Measurements from ENCODE around the gene PMS1. TPM values are rescaled to one million over a fixed set of nuclear protein-coding genes. Genes with fewer than 3 reads are reported as not detected.
A peak's percentile ranks its signal among the peaks of the same experiment; 100 is the strongest.
"Not testable (repeated sequence)": the region's sequence is repeated elsewhere in the genome, so short reads cannot be mapped to it uniquely, and the experiment has no call there.

The PMS1 gene
- total RNA-seq (10 to 100 TPM; 42.8 to 45.0 TPM), polyA plus RNA-seq (20.7 TPM)

DNA sequence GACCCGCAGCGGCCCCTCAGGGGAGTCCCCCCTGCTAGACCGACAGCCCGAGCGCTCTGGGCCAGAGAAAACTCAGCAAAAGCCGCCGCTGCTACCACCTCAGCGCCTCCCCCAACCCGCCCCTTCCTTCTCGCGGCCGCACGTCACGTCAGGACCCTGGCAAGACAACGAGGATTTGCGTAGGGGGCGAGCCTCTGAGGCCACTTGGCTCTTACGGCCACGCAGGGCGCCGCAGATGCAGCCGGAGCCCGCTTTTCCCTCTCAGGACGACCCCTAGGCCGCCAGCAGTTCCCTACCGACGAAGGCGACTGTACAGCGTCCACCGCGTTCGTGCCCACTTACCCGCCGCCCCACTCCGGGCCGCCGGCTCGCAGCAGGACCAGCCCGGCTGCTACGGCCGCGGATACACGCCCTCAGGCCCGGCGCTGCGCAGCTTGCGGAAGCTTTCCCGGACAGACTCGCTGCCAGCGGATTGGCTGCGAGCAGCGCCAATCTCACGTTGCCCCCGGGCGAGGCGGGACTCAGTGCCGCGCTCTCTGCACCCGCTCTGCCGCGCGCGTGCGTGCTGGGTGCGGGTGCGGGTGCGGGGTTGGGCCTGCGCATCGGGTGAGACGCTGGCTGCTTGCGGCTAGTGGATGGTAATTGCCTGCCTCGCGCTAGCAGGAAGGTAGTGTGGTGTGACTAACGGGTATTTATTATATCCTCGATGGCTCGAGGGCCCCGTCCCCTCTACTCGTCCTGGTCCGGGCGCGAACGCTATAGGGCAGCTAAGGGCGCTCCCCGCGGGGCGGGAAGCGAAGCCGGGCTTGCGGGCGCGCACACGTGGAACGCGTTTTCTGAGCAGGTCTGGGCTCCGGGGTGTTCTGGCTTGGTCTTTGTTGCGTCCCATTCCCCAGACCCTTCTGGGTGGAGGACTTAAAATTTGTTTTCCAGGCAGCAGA lies at the start of gene PMS1, which contains the start of gene ORMDL1:
Gene PMS1, plus strand, starts transcription at position 524 of the 941 bp plus-strand sequence. CDS start 7,360 bp downstream, outside the sequence.
Gene ORMDL1, minus strand, starts transcription at position 413 of the 941 bp plus-strand sequence. CDS start 1,744 bp downstream, outside the sequence.
- peaks cover 2% of the 10 kb centered on the region for H3K36me3 ChIP-seq (ENCODE audit: insufficient read depth, low read length)
- peak within 1 kb of the TSS; percentile 93 to 100 (median 96) for H3K27ac Mint-ChIP-seq
- ChIA-PET POLR2A (interaction anchor here (0.6 to 2.8 kb wide), 7 partner anchors 10 to 750 kb away, joined by 3 to 36 read pairs (median 4); partner anchors contain the start of genes NEMP2 and OSGEPL1), CTCF (interaction anchor here (1.2 to 5.6 kb wide), 5 partner anchors 15 to 123 kb away, joined by 3 to 37 read pairs (median 3); partner anchors contain the start of gene OSGEPL1)
- H3K27me3 Mint-ChIP-seq: no peaks in the 10 kb centered on the region
- no peaks in the 10 kb centered on the region for H3K9me3 Mint-ChIP-seq
- peak within 1 kb of the TSS; percentile 93 to 100 (median 95) for H3K4me3 Mint-ChIP-seq
- DNase-seq: peak; percentile 93 to 96 (median 96)
- peaks cover 20% of the 10 kb centered on the region for H3K4me1 ChIP-seq (ENCODE audit: insufficient read depth, low read length)
- H3K27ac ChIP-seq (ENCODE audit: low read depth, low read length): peak within 1 kb of the TSS; percentile 92
- H3K4me1 Mint-ChIP-seq: peaks cover 51 to 79% (median 76%) of the 10 kb centered on the region in 3 donors
- no peaks in the 10 kb centered on the region for H3K27me3 ChIP-seq (ENCODE audit: insufficient read depth, low read length, poor library complexity, severe bottlenecking)
- H3K9me3 ChIP-seq (ENCODE audit: low read length): no peaks in the 10 kb centered on the region
- peaks cover 0 to 55% (median 14%) of the 10 kb centered on the region in 3 donors for H3K36me3 Mint-ChIP-seq
- peak within 1 kb of the TSS; percentile 89 for H3K4me3 ChIP-seq (ENCODE audit: low read length)

DNA sequence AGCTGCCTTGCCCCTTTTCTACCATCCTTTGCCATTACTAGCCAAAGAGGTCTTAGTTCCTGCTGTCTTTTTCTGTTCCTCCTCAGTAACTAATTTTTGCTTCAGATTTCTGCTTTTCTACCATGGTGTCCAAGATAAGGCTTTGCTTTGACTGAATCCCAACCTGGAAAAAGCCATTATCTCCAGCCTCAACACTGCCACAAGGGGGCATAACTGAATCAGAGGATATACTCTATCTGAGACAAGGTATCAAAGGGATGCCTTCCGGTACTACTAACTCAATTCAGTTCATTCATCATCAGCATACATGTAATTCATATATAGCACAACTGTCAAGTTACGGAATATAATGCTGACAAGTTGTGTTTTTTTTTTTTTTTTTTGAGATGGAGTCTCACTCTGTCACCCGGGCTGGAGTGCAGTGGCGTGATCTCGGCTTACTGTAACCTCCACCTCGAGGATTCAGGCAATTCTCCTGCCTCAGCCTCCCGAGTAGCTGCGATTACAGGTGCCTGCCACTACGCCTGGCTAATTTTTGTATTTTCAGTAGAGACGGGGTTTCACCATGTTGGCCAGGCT lies 33.1 kb upstream of the PMS1 start:
- Mint-ChIP-seq H3K4me1 (peaks cover 0 to 3% (median 1%) of the 10 kb centered on the region in 3 donors), H3K9me3 (no peaks in the 10 kb centered on the region), H3K27me3 (no peaks in the 10 kb centered on the region), H3K4me3 (no peak overlapping the region), H3K27ac (peak overlapping the region in 3 of 8 donors; percentile 48 to 63 (median 52)), H3K36me3 (peaks cover 0 to 59% (median 5%) of the 10 kb centered on the region in 3 donors)
- no peak overlapping the region for H3K27ac ChIP-seq (ENCODE audit: low read depth, low read length)
- H3K27me3 ChIP-seq (ENCODE audit: insufficient read depth, low read length, poor library complexity, severe bottlenecking): no peaks in the 10 kb centered on the region
- peak in 4 of 5 donors; percentile 7 to 56 (median 34) for DNase-seq
- H3K9me3 ChIP-seq (ENCODE audit: low read length): no peaks in the 10 kb centered on the region
- ChIA-PET CTCF (interaction anchor here (0.7 to 4.2 kb wide), 10 partner anchors 9 to 529 kb away, joined by 3 to 35 read pairs (median 3); partner anchors contain the start of gene OSGEPL1), POLR2A (no interaction called here)
- no peak overlapping the region for H3K4me3 ChIP-seq (ENCODE audit: low read length)
- H3K4me1 ChIP-seq (ENCODE audit: insufficient read depth, low read length): no peaks in the 10 kb centered on the region
- H3K36me3 ChIP-seq (ENCODE audit: insufficient read depth, low read length): peaks cover 9% of the 10 kb centered on the region

DNA sequence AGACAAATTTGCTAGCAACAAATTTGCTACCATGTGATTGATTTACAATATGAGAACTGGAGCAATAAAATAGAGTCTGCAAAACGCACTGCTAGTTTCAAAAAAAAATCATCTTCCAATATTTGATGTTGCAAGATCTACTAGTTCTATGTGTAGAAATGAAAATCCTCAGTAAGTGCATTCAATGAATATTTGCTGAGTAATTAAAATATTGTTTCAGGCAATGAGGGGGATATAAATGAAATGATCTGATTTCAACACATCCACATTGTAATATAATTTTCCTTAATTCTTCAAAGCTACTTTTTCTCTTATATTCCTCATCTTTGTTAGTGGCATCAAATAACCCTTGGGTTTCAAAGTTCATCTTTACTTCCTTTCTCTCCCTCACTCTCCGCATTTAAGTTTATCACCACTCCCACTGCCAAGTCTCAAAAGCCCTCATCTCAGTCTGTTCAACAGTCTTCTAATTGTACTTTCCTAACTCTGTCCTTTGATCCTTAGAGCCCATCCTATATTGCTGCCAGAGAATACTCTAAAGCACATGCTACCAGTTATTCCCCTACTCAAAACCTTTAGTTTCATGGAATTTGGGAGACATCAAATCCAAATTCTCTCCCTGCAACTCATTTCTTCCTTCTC lies 27.8 kb upstream of the PMS1 start:
- Histone ChIP-seq H3K27ac (ENCODE audit: low read depth, low read length) (no peak overlapping the region), H3K9me3 (ENCODE audit: low read length) (no peaks in the 10 kb centered on the region), H3K27me3 (ENCODE audit: insufficient read depth, low read length, poor library complexity, severe bottlenecking) (no peaks in the 10 kb centered on the region), H3K4me3 (ENCODE audit: low read length) (no peak overlapping the region), H3K36me3 (ENCODE audit: insufficient read depth, low read length) (peaks cover 6% of the 10 kb centered on the region), H3K4me1 (ENCODE audit: insufficient read depth, low read length) (no peaks in the 10 kb centered on the region)
- Mint-ChIP-seq H3K4me1 (peaks cover under 1 to 8% (median 3%) of the 10 kb centered on the region in 3 donors), H3K9me3 (no peaks in the 10 kb centered on the region), H3K4me3 (no peak overlapping the region), H3K36me3 (peaks cover 0 to 41% (median 7%) of the 10 kb centered on the region in 3 donors), H3K27me3 (no peaks in the 10 kb centered on the region), H3K27ac (peak overlapping the region in 4 of 8 donors; percentile 0 to 75 (median 22))
- ChIA-PET POLR2A (no interaction called here), CTCF (no interaction called here)
- no peak for DNase-seq

DNA sequence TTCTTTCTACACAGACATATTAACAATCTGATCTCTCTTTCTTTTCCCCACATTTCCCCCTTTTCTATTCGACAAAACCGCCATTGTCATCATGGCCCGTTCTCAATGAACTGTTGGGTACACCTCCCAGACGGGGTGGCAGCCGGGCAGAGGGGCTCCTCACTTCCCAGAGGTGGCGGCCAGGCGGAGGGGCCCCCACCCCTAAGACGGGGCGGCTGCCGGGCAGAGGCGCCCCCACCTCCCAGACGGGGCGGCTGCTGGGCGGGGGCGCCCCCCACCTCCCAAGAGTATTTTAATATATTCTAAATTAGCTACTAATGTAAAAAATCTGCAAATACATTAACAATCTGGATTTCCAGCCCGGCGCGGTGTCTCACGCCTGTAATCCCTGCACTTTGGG lies 24.1 kb upstream of the PMS1 start:
- H3K36me3 ChIP-seq (ENCODE audit: insufficient read depth, low read length); H3K9me3 ChIP-seq (ENCODE audit: low read length); H3K27ac ChIP-seq (ENCODE audit: low read depth, low read length); POLR2A ChIA-PET; DNase-seq; H3K9me3 Mint-ChIP-seq; H3K4me3 ChIP-seq (ENCODE audit: low read length); H3K27ac Mint-ChIP-seq; H3K27me3 ChIP-seq (ENCODE audit: insufficient read depth, low read length, poor library complexity, severe bottlenecking); H3K27me3 Mint-ChIP-seq: not testable (repeated sequence)
- peak overlapping the region in 1 of 7 donors; percentile 48 for H3K4me3 Mint-ChIP-seq
- peaks cover 10 to 23% (median 18%) of the 10 kb centered on the region in 3 donors for H3K4me1 Mint-ChIP-seq
- H3K4me1 ChIP-seq (ENCODE audit: insufficient read depth, low read length): peaks cover 14% of the 10 kb centered on the region
- CTCF ChIA-PET: interaction anchor here (4.5 to 4.9 kb wide), 2 partner anchors 9 to 87 kb away, joined by 26 to 35 read pairs; partner anchors contain the start of gene ANKAR
- peaks cover 0 to 26% (median 5%) of the 10 kb centered on the region in 3 donors for H3K36me3 Mint-ChIP-seq

DNA sequence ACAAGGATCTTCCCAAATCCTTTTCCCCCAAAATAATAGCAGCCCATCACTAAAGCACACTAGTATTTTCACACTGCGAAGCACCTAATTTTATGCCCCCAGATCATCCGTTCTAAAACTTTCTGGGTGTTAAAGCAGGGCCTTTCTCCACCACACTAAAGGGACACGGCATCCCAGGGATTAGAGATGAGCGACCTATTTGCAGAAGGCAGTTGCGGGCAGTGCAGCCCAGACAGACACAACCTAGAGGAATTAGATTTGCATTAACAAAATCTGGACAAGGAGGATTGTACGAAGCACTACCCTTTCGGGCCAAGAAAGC lies 22.1 kb upstream of the PMS1 start:
- H3K27ac ChIP-seq (ENCODE audit: low read depth, low read length): peak overlapping the region; percentile 83
- Mint-ChIP-seq H3K9me3 (no peaks in the 10 kb centered on the region), H3K27me3 (no peaks in the 10 kb centered on the region), H3K27ac (peak overlapping the region; percentile 96 to 100 (median 99)), H3K36me3 (peaks cover 0 to 27% (median 3%) of the 10 kb centered on the region in 3 donors), H3K4me3 (peak overlapping the region; percentile 94 to 100 (median 96)), H3K4me1 (peaks cover 10 to 23% (median 18%) of the 10 kb centered on the region in 3 donors)
- H3K4me3 ChIP-seq (ENCODE audit: low read length): peak overlapping the region; percentile 81
- no peaks in the 10 kb centered on the region for H3K9me3 ChIP-seq (ENCODE audit: low read length)
- no peaks in the 10 kb centered on the region for H3K27me3 ChIP-seq (ENCODE audit: insufficient read depth, low read length, poor library complexity, severe bottlenecking)
- ChIA-PET POLR2A (interaction anchor here (0.6 to 3.0 kb wide), 11 partner anchors 22 to 1120 kb away, joined by 3 to 36 read pairs (median 4); partner anchors contain the start of genes ANKAR, INPP1, ORMDL1 and PMS1), CTCF (interaction anchor here (0.7 to 4.9 kb wide), 13 partner anchors 10 to 112 kb away, joined by 3 to 38 read pairs (median 8); partner anchors contain the start of genes ANKAR, ASNSD1, ORMDL1 and PMS1)
- H3K4me1 ChIP-seq (ENCODE audit: insufficient read depth, low read length): peaks cover 14% of the 10 kb centered on the region
- DNase-seq: no peak
- no peaks in the 10 kb centered on the region for H3K36me3 ChIP-seq (ENCODE audit: insufficient read depth, low read length)

DNA sequence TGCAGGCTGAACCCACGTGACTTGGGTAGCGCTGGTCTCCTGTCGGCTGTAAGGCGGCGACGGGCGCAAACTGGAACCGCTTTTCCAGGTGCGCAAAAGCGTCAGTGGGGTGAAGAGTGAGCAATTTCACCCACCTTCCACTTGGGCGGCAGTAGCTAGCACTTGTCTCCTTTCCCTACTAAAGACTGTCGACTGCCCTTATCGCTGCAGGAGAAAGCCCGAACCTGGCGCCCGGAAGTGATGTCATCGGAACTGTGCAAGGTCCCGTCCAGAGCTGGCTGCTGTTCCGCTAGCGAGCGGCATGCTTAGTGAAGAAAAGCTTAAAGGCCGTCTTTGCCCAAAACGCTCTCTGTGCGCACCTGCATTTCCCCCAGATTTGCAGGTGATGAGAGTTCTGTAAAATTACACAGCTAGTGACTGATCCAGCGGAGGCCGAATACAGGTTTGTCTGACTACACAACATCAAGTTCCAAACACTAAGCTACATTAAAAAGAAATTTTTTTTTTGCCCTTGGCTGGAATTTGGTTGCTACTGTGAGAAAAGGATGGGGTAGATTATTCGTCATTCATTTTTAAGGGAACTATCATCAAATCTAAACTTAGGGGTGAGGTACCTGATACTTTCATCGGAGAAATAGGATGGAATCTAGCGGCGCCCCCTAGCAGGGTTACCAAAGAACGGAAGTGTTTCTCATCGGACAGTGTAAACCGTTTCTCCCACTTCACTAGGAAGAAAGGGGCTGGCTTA lies 21.5 kb upstream of the PMS1 start, which contains the start of gene OSGEPL1:
Gene OSGEPL1, minus strand, starts transcription at position 242 of the 748 bp plus-strand sequence. CDS start 1,152 bp downstream, outside the sequence.
- H3K9me3 ChIP-seq (ENCODE audit: low read length): no peaks in the 10 kb centered on the region
- DNase-seq: peak; percentile 86 to 95 (median 89)
- H3K4me3 ChIP-seq (ENCODE audit: low read length): peak within 1 kb of the TSS; percentile 81
- H3K27ac Mint-ChIP-seq: peak within 1 kb of the TSS; percentile 96 to 100 (median 99)
- H3K4me1 ChIP-seq (ENCODE audit: insufficient read depth, low read length): peaks cover 14% of the 10 kb centered on the region
- H3K27me3 Mint-ChIP-seq: no peaks in the 10 kb centered on the region
- ChIA-PET POLR2A (interaction anchor here (0.6 to 3.0 kb wide), 14 partner anchors 14 to 1119 kb away, joined by 3 to 36 read pairs (median 4); partner anchors contain the start of genes ANKAR, INPP1, ORMDL1 and PMS1), CTCF (interaction anchor here (0.7 to 4.9 kb wide), 16 partner anchors 10 to 321 kb away, joined by 3 to 38 read pairs (median 5); partner anchors contain the start of genes ANKAR, ASNSD1, ORMDL1 and PMS1)
- H3K27ac ChIP-seq (ENCODE audit: low read depth, low read length): peak within 1 kb of the TSS; percentile 83
- H3K36me3 Mint-ChIP-seq: peaks cover 0 to 26% (median 3%) of the 10 kb centered on the region in 3 donors
- H3K9me3 Mint-ChIP-seq: no peaks in the 10 kb centered on the region
- H3K36me3 ChIP-seq (ENCODE audit: insufficient read depth, low read length): no peaks in the 10 kb centered on the region
- H3K27me3 ChIP-seq (ENCODE audit: insufficient read depth, low read length, poor library complexity, severe bottlenecking): no peaks in the 10 kb centered on the region
- H3K4me1 Mint-ChIP-seq: peaks cover 10 to 23% (median 18%) of the 10 kb centered on the region in 3 donors
- H3K4me3 Mint-ChIP-seq: peak within 1 kb of the TSS; percentile 94 to 100 (median 96)

All from CD8-positive, alpha-beta memory T cell (primary cell).